MCF 10A (cell line): ENCODE results near the gene ARHGEF28. TPM values are rescaled to one million over a fixed set of nuclear protein-coding genes. Genes with fewer than 3 reads are reported as not detected.
A peak's percentile ranks its signal among the peaks of the same experiment; 100 is the strongest.

ENCODE experiments used
- BruUV-seq: library from RNA; stranded (reverse); fragments of 400-500 nt; replicated peaks from 2 replicates; lab custom pipeline; 2021; lab: Mats Ljungman, UMichigan
- CTCF ChIA-PET: fragments of 300-600 bp; sonication (Branson Sonifier 250); formaldehyde crosslinking; extraction: SDS; loops from one replicate; lab custom pipeline; 2021; ENCODE audit warnings: antibody characterized with exemption, inconsistent platforms; lab: Yijun Ruan, JAX
- POLR2A ChIA-PET: fragments of 300-600, 350-650 bp; sonication (Branson Sonifier 250); formaldehyde crosslinking; extraction: SDS; loops from one replicate; lab custom pipeline; 2020; ENCODE audit warnings: antibody characterized with exemption, inconsistent platforms; lab: Yijun Ruan, JAX
- DNase-seq: peaks from one replicate; pipeline ENCODE4 v3.0.0-alpha.2; 2018; ENCODE audit not compliant: unreplicated experiment
- H3K27ac Mint-ChIP-seq: one replicate; pipeline ENCODE4 v1.8.0; 2022; ENCODE audit warnings: mild to moderate bottlenecking, low read depth, mixed read lengths; ENCODE audit not compliant: unreplicated experiment
- H3K27me3 Mint-ChIP-seq: one replicate; pipeline ENCODE4 v1.8.0; 2022; ENCODE audit warnings: mixed read lengths; ENCODE audit not compliant: insufficient read depth, unreplicated experiment
- H3K36me3 Mint-ChIP-seq: one replicate; pipeline ENCODE4 v1.8.0; 2022; ENCODE audit warnings: mild to moderate bottlenecking, moderate library complexity, mixed read lengths; ENCODE audit not compliant: insufficient read depth, unreplicated experiment
- H3K4me1 Mint-ChIP-seq: one replicate; pipeline ENCODE4 v1.8.0; 2022; ENCODE audit warnings: mixed read lengths; ENCODE audit not compliant: insufficient read depth, unreplicated experiment
- H3K4me3 Mint-ChIP-seq: one replicate; pipeline ENCODE4 v1.8.0; 2022; ENCODE audit warnings: mild to moderate bottlenecking, moderate library complexity, mixed read lengths; ENCODE audit not compliant: unreplicated experiment
- H3K9me3 Mint-ChIP-seq: one replicate; pipeline ENCODE4 v1.8.0; 2022; ENCODE audit warnings: mixed read lengths; ENCODE audit not compliant: unreplicated experiment
- CTCF ChIP-seq: fragments of 200-600 bp; IDR thresholded peaks from one replicate; pipeline ENCODE4 v1.8.0; 2022; ENCODE audit warnings: antibody characterized with exemption, mild to moderate bottlenecking; ENCODE audit not compliant: unreplicated experiment
- intact Hi-C: fragments of 100-400 bp; cut with micrococcal nuclease; formaldehyde crosslinking; loops from 2 replicates; pipeline ENCODE4 v1.14.1; 2022
- total RNA-seq: library from RNA; stranded (reverse); gene quantifications from 2 replicates; pipeline ENCODE4 v1.2.3, GENCODE V29; 2022

Gene ARHGEF28
- total RNA-seq, 1 experiment from 2014 or later: 34.8 TPM

DNA sequence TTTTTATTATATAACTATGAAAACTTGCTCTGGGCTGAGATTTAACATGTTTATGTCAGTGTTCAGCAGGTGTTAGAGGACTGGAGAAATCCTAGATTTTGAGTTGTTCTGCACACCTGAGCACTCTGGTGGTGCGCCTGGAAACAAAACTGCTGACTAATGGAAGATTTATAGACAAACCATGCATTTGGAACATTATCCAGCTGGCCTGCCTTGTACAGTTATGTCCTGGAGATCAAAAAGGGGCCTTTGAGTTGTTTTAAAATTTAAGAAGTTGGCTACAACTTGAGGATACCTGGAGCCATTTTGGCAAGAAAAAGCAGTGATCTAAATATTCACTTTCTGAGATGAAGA is 5.7 kb upstream of the ARHGEF28 start:
- intact Hi-C loops: no loop called here
- POLR2A ChIA-PET: interaction anchor here (1.6 kb wide), 1 partner anchor 34 kb away, joined by 4 read pairs; no protein-coding TSS in a partner anchor
- DNase-seq: no peak
- BruUV-seq: no TSS peak
- no peaks in the 10 kb centered on the region for H3K27me3 Mint-ChIP-seq
- H3K9me3 Mint-ChIP-seq: no peaks in the 10 kb centered on the region
- no peak overlapping the region for H3K27ac Mint-ChIP-seq
- no peak overlapping the region for H3K4me3 Mint-ChIP-seq
- peaks cover 7% of the 10 kb centered on the region for H3K4me1 Mint-ChIP-seq
- CTCF ChIA-PET: interaction anchor here (1.2 kb wide), 1 partner anchor 73 kb away, joined by 4 read pairs; no protein-coding TSS in a partner anchor
- no peak for TF ChIP-seq CTCF
- H3K36me3 Mint-ChIP-seq: no peaks in the 10 kb centered on the region

DNA sequence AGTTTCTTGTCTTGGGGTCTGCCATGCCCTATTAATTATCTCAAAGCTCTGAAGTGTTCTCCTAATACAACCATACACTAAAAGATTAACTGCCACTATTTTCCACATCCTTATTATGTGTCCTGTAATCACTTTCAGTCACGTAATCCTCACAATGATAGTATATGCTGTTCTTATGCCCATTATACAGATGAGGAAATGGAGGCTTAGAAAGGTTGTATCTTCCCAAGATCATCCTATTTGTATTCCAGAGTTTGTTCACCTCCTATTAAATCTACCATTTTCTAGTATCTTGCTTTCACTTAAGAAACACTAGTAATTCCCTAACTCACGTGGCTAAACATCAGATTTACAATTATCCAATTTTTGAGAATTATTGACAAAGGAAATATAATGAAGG is 2.9 kb upstream of the ARHGEF28 start:
- Mint-ChIP-seq H3K27ac (no peak overlapping the region), H3K27me3 (no peaks in the 10 kb centered on the region), H3K9me3 (no peaks in the 10 kb centered on the region), H3K36me3 (no peaks in the 10 kb centered on the region), H3K4me1 (peaks cover 15% of the 10 kb centered on the region), H3K4me3 (no peak overlapping the region)
- CTCF ChIA-PET: interaction anchor here (0.7 to 1.1 kb wide), 3 partner anchors 18 to 70 kb away, joined by 3 to 4 read pairs (median 3); no protein-coding TSS in a partner anchor
- POLR2A ChIA-PET: interaction anchor here (0.7 kb wide), 1 partner anchor 51 kb away, joined by 3 read pairs; no protein-coding TSS in a partner anchor
- intact Hi-C loops: no loop called here
- BruUV-seq: no TSS peak
- no peak for TF ChIP-seq CTCF
- DNase-seq: no peak

DNA sequence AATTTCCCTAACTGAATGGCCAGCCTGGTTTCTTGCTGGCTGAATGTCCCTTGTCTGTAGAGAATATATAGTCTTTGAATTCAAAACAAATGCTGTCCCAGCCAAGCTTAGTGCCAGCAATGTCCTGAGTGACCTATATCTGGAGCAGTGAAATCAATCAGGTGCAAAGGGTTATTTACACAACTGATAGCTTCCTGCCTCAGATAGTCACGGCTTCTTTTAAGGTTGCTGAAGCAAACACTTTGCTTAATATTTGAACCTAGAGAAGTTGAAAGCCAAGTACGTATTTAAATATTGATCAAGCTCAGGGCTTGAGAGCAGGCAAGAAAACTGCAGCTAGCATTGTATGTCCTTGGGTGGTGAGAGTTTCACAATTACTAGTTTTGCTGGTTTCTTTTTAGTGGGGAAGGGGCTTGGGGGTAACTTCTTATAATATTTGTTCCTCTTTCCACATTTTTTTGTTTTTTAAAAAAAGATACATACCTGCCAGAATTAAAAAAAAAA is 2.0 kb upstream of the ARHGEF28 start:
- ChIA-PET CTCF (interaction anchor here (2.0 to 2.1 kb wide), 2 partner anchors 33 to 69 kb away, joined by 7 to 13 read pairs; no protein-coding TSS in a partner anchor), POLR2A (interaction anchor here (0.6 to 5.0 kb wide), 2 partner anchors 16 to 32 kb away, joined by 3 to 87 read pairs; no protein-coding TSS in a partner anchor)
- intact Hi-C loops: no loop called here
- no peak for DNase-seq
- BruUV-seq: no TSS peak
- Mint-ChIP-seq H3K36me3 (peaks cover 1% of the 10 kb centered on the region), H3K27me3 (no peaks in the 10 kb centered on the region), H3K27ac (no peak overlapping the region), H3K9me3 (no peaks in the 10 kb centered on the region), H3K4me1 (peaks cover 22% of the 10 kb centered on the region), H3K4me3 (no peak overlapping the region)
- no peak for TF ChIP-seq CTCF

- Mint-ChIP-seq H3K4me1 (peaks cover 25% of the 10 kb centered on the region), H3K4me3 (peak overlapping the region; percentile 72), H3K36me3 (peaks cover 4% of the 10 kb centered on the region), H3K27ac (no peak overlapping the region), H3K27me3 (no peaks in the 10 kb centered on the region), H3K9me3 (no peaks in the 10 kb centered on the region)
- intact Hi-C loops: no loop called here
- POLR2A ChIA-PET: interaction anchor here (0.6 to 5.0 kb wide), 14 partner anchors 10 to 189 kb away, joined by 3 to 87 read pairs (median 4); partner anchors contain the start of genes ANKRA2 and UTP15
- TF ChIP-seq CTCF: no peak
- BruUV-seq: no TSS peak
- DNase-seq: no peak
- CTCF ChIA-PET: interaction anchor here (0.6 to 2.1 kb wide), 8 partner anchors 10 to 205 kb away, joined by 3 to 13 read pairs (median 4); no protein-coding TSS in a partner anchor
These were observed 1.1 kb upstream of the ARHGEF28 start for GRCh38 chr5:73624888-73625287.
